SU-DHL-6 (cell line): ENCODE results near the gene GDI2.

Experiments
- EZH2phosphoT487 ChIP-seq: fragments of 200-600 bp; sonication (generic), shearing (Covaris generic); conservative IDR thresholded peaks from 2 replicates; pipeline ENCODE4 v1.6.1; 2018; ENCODE audit warnings: mild to moderate bottlenecking, antibody characterized with exemption, low read length, moderate library complexity, mixed read lengths
- TF ChIP-seq, protein P1 (sequence below): fragments of 200-600 bp; sonication (generic); IDR thresholded peaks from one replicate; pipeline ENCODE4 v1.5.1; 2017; ENCODE audit warnings: antibody characterized with exemption, mild to moderate bottlenecking, low read length, moderate library complexity; ENCODE audit not compliant: insufficient read depth, poor library complexity, severe bottlenecking

DNA sequence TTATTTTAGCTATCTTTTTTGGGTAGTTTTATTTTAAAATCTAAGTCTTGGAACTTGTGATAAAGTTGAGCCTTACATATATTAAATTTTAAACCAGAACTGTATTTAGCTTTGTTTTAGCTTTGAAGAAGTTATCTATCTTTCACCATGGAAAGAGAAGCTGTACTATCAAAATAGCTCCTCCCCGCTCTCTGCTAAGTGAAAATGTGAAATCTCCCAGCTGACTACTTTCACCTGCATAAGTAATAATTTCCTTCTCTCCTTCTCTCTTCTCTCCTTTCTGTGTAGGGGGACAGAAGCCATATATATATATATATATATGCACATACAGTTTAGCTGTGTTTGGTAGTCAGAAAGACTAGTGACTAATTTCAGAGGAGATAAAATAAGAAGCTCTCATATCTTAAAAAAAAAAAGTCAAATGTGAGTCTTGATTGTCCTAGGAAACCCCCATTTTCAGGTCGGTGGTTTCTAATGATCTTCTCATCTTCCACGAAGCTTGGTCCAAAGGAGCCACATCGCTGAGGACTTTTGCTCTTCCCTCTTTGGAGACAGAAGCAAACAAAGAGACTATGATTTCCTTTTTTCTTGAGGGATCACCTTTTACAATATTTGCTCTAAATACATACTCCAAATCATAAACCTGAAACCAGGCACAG is 30.6 kb upstream of the GDI2 start:
- TF ChIP-seq, protein P1, sequence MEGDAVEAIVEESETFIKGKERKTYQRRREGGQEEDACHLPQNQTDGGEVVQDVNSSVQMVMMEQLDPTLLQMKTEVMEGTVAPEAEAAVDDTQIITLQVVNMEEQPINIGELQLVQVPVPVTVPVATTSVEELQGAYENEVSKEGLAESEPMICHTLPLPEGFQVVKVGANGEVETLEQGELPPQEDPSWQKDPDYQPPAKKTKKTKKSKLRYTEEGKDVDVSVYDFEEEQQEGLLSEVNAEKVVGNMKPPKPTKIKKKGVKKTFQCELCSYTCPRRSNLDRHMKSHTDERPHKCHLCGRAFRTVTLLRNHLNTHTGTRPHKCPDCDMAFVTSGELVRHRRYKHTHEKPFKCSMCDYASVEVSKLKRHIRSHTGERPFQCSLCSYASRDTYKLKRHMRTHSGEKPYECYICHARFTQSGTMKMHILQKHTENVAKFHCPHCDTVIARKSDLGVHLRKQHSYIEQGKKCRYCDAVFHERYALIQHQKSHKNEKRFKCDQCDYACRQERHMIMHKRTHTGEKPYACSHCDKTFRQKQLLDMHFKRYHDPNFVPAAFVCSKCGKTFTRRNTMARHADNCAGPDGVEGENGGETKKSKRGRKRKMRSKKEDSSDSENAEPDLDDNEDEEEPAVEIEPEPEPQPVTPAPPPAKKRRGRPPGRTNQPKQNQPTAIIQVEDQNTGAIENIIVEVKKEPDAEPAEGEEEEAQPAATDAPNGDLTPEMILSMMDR = no peak
- no peak for TF ChIP-seq EZH2phosphoT487
